Fibroblast of skin of left quadriceps (primary cell): ENCODE measurements around the gene SLC6A6.
A peak's percentile ranks its signal among the peaks of the same experiment; 100 is the strongest.
"Not testable (repeated sequence)": the region's sequence is repeated elsewhere in the genome, so short reads cannot be mapped to it uniquely, and the experiment has no call there.

Source experiments
- DNase-seq, 2 experiments: peaks; one replicate each; pipeline ENCODE4 v3.0.0-alpha.2; 2013; ENCODE audit warnings: low read depth in 2 of 2

The SLC6A6 gene

GRCh38 chr3:14507757-14508504, 105.5 kb downstream of the SLC6A6 start:
- no peak for DNase-seq

DNA sequence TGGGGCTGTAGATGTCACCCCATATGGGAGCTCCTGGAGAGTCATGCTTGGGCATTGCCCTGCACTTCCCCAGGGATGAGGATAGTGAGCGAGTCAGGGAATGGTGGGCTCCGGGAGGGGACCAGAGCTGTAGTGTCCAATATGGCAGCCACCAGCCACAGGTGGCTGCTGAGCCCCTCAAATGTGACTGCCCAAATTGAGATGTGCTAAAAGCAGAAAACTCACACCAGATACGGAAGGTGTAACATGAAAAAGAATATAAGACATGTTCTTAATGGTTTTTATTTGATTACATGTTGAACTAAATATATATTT, 106.1 kb downstream of the SLC6A6 start:
- DNase-seq = no peak

- DNase-seq = peak in 1 of 2 experiments; percentile 3
Measured at GRCh38 chr3:14508966-14509795, 106.8 kb downstream of the SLC6A6 start.

DNA sequence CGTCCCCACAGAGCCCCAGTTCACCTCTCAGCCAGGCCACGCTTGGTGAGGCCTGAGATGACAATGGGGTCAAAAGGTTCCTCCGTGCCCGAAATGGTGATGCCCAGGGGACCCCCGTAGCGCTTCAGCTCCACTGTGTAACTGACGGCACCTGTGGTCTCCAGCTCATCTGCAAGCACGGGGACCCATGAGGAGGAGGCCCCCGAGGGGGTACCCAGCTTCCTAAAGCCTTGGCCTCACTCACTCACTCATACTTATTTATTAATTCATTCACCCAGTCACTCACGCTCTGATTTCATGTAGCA, 107.3 kb downstream of the SLC6A6 start:
- no peak for DNase-seq

- DNase-seq = no peak
Measured at GRCh38 chr3:14510838-14511622, 108.6 kb downstream of the SLC6A6 start.

GRCh38 chr3:14511623-14512280, 109.3 kb downstream of the SLC6A6 start:
- no peak for DNase-seq

- DNase-seq = no peak
Measured at GRCh38 chr3:14512281-14512941, 110.0 kb downstream of the SLC6A6 start.

GRCh38 chr3:14512942-14513327, 110.5 kb downstream of the SLC6A6 start:
- DNase-seq = no peak

GRCh38 chr3:14513566-14514322, 111.3 kb downstream of the SLC6A6 start:
- DNase-seq = no peak

- DNase-seq = no peak
Measured at GRCh38 chr3:14514323-14514720, 111.9 kb downstream of the SLC6A6 start.

DNA sequence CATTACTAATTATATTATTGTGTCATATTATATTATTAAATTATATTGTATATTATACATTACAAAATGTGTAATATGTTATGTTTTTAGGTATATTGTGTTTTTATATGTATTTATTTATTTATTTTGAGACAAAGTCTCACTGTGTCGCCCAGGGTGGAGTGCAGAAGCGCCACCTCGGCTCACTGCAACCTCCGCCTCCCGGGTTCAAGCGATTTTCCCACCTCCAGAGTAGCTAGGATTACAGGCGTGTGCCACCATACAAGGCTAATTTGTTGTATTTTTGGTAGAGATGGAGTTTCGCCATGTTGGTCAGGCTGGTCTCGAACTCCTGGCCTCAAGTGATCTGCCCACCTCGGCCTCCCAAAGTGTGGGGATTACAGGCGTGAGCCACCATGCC, 113.1 kb downstream of the SLC6A6 start:
- not testable (repeated sequence) for DNase-seq

- no peak for DNase-seq
Measured at GRCh38 chr3:14516738-14517345, 114.4 kb downstream of the SLC6A6 start.

DNA sequence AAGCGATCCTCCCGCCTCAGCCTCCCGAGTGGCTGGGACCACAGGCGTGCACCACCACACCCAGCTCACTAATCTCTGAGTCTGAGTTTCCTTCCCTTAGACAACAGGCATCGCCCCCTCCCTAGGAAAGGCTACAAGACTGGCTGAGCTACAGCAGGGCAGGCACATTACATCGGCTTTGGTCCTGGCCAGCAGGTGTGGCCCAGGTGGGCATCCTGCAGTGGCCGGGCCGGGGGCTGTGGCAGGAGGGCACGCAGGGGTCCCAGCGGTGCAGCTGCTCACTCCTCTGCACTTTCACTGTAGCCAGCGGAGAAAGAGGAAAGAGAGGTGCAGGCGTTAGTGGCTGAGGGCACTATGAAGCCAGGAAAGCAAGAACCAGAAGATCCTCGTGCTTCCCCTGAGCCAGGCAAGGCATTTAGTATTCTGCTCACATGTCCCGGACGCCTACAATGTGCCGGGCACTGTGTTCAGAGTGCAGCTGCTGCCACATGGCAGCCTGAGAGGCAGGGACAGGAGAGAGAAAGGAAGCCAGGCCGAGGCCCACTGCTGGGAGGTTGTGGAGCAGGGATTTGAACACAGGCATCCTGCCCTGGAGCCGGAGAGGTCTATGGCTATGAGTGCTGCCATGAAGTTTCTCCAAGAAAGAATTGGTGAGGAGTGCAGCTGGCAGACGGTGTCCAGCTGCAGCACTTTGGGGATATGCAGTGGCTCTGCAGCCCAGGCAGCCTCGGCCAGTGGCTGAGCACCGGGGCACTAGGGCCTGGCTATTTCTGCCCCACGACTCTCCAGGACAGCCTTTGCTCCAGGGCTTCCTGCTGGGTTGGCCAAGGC, 115.4 kb downstream of the SLC6A6 start:
- DNase-seq = no peak

GRCh38 chr3:14518432-14518802, 116.0 kb downstream of the SLC6A6 start:
- no peak for DNase-seq

DNA sequence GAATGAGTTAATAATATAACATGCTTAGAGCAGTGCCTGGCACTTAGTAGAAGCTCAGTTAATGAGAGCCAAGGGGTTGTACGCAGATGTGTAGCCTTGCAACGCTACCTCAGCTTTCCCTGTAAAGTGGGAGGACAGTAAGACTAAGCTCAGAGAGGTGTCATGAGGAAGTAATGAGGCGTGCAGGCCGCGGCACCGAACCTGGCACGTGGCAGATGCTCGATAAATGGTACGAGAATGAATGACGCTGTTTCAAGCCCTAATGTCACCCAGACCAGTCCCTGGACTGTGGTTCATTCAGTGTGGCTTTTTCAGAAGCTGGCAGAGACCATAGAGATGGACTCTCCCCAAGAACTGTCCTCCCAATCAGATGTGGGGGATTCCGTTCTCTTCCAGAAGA, 116.5 kb downstream of the SLC6A6 start:
- no peak for DNase-seq

DNA sequence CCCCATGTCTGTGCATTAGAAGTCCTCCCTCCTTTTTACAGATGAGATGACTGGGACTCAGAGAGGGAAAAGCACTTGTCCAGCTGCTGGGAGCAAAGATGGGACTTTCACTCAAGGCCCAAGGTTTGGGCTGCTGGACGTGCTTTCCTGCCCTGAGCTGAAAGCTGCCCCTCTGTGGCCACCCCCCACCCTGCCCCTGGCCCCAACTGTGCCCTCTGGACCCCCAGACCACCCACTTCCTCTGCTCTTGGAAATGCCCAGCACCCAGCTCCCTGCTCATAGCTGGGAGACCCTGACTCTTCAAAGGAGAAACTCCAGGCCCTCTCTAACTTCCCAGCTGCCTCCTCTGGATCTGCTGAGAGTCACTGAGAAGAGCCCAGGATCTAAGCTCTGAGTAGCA, 117.0 kb downstream of the SLC6A6 start:
- no peak for DNase-seq

DNA sequence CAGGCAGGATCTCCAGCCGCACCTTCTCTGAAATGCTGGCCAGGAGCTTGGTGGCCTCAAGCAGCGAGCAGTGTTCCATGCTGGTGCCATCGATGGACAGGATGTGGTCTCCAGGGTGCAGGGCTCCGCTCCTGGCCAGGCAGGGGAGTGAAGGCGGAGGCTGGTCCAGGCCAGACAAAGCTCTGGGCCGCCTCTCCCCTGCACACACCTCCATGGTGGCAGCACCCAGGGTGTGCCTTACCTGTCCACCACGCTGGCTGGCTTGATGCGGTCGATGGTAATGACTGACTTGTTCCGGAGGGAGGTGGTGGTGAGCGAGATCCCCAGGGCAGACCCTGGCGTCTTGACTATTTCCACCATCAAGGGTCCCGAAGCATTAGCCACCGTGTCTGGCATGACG, 117.7 kb downstream of the SLC6A6 start:
- DNase-seq = no peak

DNA sequence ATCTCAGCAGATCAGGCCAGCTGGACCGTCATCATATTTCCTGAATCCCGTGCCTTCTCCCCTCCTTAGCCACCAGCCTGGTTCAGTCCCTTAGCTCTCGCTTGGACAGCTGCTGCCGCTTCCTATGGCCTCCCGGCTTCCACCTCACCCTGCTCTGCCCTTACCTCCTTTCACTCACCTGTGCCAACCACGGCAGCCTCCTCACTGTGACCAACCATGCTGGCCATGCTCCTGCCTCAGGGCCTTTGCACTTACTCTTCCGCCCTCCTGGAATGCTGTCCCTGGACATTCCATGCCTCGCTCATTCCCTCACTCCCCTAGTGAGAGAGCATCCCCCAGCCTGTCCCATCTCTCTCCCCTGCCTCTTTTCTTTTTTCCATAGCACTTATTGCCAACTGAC, 118.6 kb downstream of the SLC6A6 start:
- DNase-seq = no peak

- DNase-seq = no peak
Measured at GRCh38 chr3:14521611-14522010, 119.2 kb downstream of the SLC6A6 start.
